PC-9 (cell line): ENCODE results near the gene AP2S1.

ENCODE experiments used
- CTCF ChIP-seq: fragments of 200-600 bp; sonication (generic); conservative IDR thresholded peaks from 2 replicates; pipeline ENCODE4 v1.6.1; 2017; ENCODE audit warnings: mixed run types, antibody characterized with exemption, mild to moderate bottlenecking, moderate library complexity
- EZH2 ChIP-seq: fragments of 200-600 bp; sonication (generic); IDR thresholded peaks from 2 replicates; pipeline ENCODE4 v1.8.0; 2017; ENCODE audit warnings: antibody characterized with exemption, low read depth

DNA sequence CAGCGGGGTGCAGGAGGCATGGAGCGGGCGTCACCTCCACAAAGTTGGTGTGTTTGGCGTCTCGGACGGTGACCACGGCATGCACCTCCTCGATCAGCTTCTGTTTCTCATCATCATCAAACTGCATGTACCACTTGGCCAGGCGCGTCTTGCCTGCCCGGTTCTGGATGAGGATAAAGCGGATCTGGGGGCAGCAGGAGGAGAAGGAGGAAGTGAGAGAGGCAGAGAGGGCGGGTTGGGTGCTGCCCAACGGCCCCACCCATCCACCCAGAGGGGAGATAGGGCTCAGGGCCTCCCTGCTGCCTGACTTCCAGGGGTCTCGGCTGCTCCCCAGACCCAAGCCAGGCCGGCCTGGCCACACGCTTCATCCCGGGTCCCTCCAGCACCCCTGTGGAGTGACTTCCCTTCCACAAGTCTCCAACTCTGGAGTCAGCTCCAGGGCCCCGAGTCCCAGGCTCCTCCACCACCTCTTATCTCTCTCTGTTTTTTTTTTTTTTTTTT lies 4.6 kb downstream of the AP2S1 start:
- TF ChIP-seq EZH2 (no peak), CTCF (no peak)
